Measurements from ENCODE around the gene TES. TPM values are rescaled to one million over a fixed set of nuclear protein-coding genes. Genes with fewer than 3 reads are reported as not detected.

TES gene
- total RNA-seq, 6 experiments from 2014 or later, result 6.0 to 22.3 (median 12.5) TPM

DNA sequence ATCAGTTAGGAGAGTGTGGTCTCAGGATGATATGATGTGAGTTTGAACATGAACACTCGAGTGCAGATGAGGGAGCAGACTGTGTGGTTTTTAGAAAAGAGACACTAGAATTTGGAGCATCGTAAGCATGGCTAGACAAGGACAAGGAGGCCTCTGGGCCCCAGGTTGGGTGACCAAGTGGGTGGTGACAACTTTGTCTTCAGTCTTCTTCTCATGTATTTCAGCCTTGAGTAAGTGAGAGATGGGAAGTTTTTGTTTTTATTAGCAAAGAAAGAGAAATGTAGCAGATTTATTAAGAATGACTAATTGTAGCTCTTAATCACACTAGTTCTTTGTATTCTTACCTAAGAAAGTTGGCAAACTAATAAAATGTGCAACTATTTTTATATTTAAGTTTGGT is 16.3 kb downstream of the TES start:
- Histone ChIP-seq H3K4me1 (peaks cover 0 to 18% (median 3%) of the 10 kb centered on the region in 4 donors), H3K36me3 (no peaks in the 10 kb centered on the region), H3K9me3 (no peaks in the 10 kb centered on the region), H3K27ac (no peak overlapping the region), H3K4me3 (no peak overlapping the region), H3K27me3 (no peaks in the 10 kb centered on the region)
- TF ChIP-seq, protein P1, sequence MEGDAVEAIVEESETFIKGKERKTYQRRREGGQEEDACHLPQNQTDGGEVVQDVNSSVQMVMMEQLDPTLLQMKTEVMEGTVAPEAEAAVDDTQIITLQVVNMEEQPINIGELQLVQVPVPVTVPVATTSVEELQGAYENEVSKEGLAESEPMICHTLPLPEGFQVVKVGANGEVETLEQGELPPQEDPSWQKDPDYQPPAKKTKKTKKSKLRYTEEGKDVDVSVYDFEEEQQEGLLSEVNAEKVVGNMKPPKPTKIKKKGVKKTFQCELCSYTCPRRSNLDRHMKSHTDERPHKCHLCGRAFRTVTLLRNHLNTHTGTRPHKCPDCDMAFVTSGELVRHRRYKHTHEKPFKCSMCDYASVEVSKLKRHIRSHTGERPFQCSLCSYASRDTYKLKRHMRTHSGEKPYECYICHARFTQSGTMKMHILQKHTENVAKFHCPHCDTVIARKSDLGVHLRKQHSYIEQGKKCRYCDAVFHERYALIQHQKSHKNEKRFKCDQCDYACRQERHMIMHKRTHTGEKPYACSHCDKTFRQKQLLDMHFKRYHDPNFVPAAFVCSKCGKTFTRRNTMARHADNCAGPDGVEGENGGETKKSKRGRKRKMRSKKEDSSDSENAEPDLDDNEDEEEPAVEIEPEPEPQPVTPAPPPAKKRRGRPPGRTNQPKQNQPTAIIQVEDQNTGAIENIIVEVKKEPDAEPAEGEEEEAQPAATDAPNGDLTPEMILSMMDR (IDR thresholded peaks at IDR 0.05), result no peak
- no peak for TF ChIP-seq POLR2A (IDR thresholded peaks at IDR 0.05)
- WGBS (ENCODE audit: insufficient coverage, low coverage, low lambda C conversion rate, missing lambda C conversion rate), result 87% methylated on average over 2 of the region's 2 CpGs
- ATAC-seq, result no peak
- no peak for DNase-seq
- intact Hi-C loops (cut with DNase I), result no loop called here

DNA sequence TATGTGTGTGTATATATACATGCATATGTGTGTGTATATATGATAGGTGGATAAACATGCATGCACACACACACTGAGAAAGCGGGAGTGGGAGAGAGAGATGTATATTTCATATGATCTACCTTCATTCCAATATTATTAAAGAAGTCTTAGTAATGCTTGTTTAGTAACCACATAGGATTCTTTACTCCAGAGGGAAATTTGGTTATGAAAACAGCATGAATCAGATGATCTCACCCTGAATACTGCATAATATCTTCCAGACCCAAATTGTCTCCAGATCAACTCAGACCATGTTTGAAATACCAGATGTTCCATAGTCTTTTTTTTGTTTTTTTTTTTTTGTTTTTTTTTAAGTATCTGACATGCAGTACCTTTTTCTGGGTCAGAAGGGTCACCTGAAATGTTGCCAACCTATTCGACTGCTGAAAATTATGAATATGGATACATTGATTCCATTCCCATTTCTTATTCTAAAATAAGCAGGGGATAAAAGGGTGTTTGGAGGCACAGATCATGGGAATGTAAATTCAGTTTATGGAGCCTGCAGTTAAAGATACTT is 17.4 kb downstream of the TES start:
- no peak for ATAC-seq
- intact Hi-C loops (cut with DNase I), result no loop called here
- 55% methylated on average over 2 of the region's 2 CpGs for WGBS (ENCODE audit: insufficient coverage, low coverage, low lambda C conversion rate, missing lambda C conversion rate)
- H3K4me1 ChIP-seq, result peaks cover 0 to 24% (median 3%) of the 10 kb centered on the region in 4 donors
- no peak for DNase-seq
- H3K9me3 ChIP-seq, result no peaks in the 10 kb centered on the region
- TF ChIP-seq POLR2A (IDR thresholded peaks at IDR 0.05), result no peak
- TF ChIP-seq, protein P1 (IDR thresholded peaks at IDR 0.05), result no peak
- no peak overlapping the region for H3K4me3 ChIP-seq
- no peaks in the 10 kb centered on the region for H3K36me3 ChIP-seq
- H3K27ac ChIP-seq, result no peak overlapping the region
- H3K27me3 ChIP-seq, result no peaks in the 10 kb centered on the region

DNA sequence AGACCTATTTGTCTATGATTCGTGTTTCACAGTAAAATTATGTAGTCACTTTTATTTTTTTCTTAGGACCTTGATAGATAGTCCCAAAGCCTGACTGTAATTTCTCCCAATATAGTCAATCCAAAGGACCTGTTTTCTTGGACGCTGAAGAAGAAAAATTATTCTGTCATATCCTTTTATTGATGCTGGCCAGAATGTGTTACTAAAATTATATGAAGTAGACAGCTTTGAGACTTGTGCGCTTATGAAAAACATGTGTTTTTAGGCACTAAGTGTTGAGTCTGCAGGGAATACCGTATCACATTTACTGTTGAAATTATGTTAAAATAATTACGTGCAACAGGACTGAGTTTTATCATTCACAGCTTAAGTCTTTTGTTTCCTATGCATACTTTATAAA is 17.9 kb downstream of the TES start:
- ATAC-seq, result no peak

DNA sequence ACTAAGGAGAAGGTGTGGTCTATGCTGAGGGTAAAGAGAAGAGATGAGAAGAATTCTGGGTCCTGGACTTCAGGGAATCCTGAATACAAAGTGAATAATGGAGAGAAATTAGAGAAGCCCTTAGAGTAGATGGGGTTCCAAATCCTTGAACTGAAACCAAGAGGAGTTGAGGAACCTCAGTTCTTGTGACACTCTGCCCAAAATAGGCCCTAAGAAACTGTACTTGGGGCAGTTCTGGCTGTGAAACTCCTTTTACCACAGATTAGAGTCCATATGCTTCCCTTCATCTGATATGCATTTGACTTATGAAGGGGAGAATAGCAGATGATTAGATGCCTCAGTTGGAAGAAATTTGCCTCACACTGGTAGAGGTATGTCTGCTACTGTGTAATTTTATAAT is 19.0 kb downstream of the TES start:
- Histone ChIP-seq H3K9me3 (no peaks in the 10 kb centered on the region), H3K27ac (no peak overlapping the region), H3K4me1 (peaks cover 0 to 24% (median 3%) of the 10 kb centered on the region in 4 donors), H3K36me3 (no peaks in the 10 kb centered on the region), H3K27me3 (no peaks in the 10 kb centered on the region), H3K4me3 (no peak overlapping the region)
- DNase-seq (no peak), ATAC-seq (peak in 2 of 4 donors; percentile 25 to 29)
- intact Hi-C loops (cut with DNase I), result no loop called here
- TF ChIP-seq, protein P1 (IDR thresholded peaks at IDR 0.05), result no peak
- TF ChIP-seq POLR2A (IDR thresholded peaks at IDR 0.05), result no peak

More for the DNA sequence above, 17.9 kb downstream of the TES start:
- TF ChIP-seq, protein P1 (IDR thresholded peaks at IDR 0.05), result no peak
- no peak for TF ChIP-seq POLR2A (IDR thresholded peaks at IDR 0.05)
- Histone ChIP-seq H3K4me3 (no peak overlapping the region), H3K27me3 (no peaks in the 10 kb centered on the region), H3K4me1 (peaks cover 0 to 24% (median 3%) of the 10 kb centered on the region in 4 donors), H3K27ac (no peak overlapping the region), H3K36me3 (no peaks in the 10 kb centered on the region), H3K9me3 (no peaks in the 10 kb centered on the region)
- intact Hi-C loops (cut with DNase I), result no loop called here
- no peak for DNase-seq
- WGBS (ENCODE audit: insufficient coverage, low coverage, low lambda C conversion rate, missing lambda C conversion rate), result 92% methylated on average over 5 of the region's 5 CpGs

Measured in right lobe of liver (tissue), 6 donors.